ENCODE measurements around the gene NDUFS7. TPM values are rescaled to one million over a fixed set of nuclear protein-coding genes. Genes with fewer than 3 reads are reported as not detected.

NDUFS7 gene
- total and polyA plus RNA-seq, 7 experiments from 2014 or later: 48.4 to 232 (median 68.7) TPM

DNA sequence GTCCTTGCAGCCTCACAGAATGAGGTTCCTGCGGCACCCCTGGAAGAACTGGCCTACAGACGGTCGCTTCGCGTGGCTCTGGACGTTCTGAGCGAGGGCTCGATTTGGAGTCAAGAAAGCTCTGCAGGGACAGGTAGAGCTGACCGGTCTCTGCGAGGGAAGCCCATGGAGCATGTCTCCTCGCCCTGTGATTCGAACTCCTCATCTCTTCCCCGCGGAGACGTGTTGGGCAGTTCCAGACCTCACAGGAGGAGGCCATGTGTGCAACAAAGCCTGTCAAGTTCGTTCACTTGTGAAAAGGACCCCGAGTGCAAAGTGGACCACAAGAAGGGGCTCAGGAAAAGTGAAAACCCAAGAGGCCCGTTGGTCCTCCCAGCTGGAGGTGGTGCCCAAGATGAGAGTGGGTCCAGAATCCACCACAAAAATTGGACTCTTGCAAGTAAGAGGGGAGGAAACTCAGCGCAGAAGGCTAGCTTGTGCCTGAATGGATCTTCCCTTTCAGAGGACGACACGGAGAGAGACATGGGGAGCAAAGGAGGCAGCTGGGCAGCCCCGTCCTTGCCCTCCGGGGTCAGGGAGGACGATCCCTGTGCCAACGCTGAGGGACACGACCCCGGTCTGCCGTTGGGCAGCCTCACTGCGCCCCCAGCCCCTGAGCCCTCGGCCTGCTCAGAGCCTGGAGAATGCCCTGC lies 23.4 kb upstream of the NDUFS7 start:
- Mint-ChIP-seq H3K27me3 (no peaks in the 10 kb centered on the region), H3K4me1 (peaks cover 27 to 51% (median 45%) of the 10 kb centered on the region in 7 donors), H3K9me3 (no peaks in the 10 kb centered on the region), H3K4me3 (no peak overlapping the region), H3K27ac (no peak overlapping the region), H3K36me3 (peaks cover 7 to 48% (median 13%) of the 10 kb centered on the region in 5 donors)
- DNase-seq (no peak), ATAC-seq (no peak)
- Histone ChIP-seq H3K27ac (ENCODE audit: low read depth, low read length) (no peak overlapping the region), H3K27me3 (ENCODE audit: control insufficient read depth in 2 of 2, insufficient read depth in 2 of 2, low read length in 2 of 2) (no peaks in the 10 kb centered on the region), H3K4me1 (ENCODE audit: control insufficient read depth in 2 of 2, insufficient read depth in 2 of 2, low read length in 2 of 2) (peaks cover 8 to 19% of the 10 kb centered on the region in 2 donors), H3K9me3 (ENCODE audit: control insufficient read depth in 2 of 3, low read length in 3 of 3) (no peaks in the 10 kb centered on the region), H3K36me3 (ENCODE audit: control insufficient read depth in 2 of 3, insufficient read depth in 3 of 3, low read length in 3 of 3) (peaks cover 0 to 49% (median 0%) of the 10 kb centered on the region in 3 experiments), H3K4me3 (ENCODE audit: low read length) (no peak overlapping the region)
- CTCF ChIA-PET: no interaction called here
- POLR2A ChIA-PET: interaction anchor here (1.2 kb wide), 1 partner anchor 23 kb away, joined by 3 read pairs; no protein-coding TSS in a partner anchor
- intact Hi-C loops (cut with micrococcal nuclease): loop anchor here in 1 of 2 donors (5.0 kb wide), 1 partner anchor 43 kb away; no protein-coding TSS in a partner anchor

GRCh38 chr19:1360818-1361461 lies 22.8 kb upstream of the NDUFS7 start:
- Histone ChIP-seq H3K27me3 (ENCODE audit: control insufficient read depth in 2 of 2, insufficient read depth in 2 of 2, low read length in 2 of 2) (no peaks in the 10 kb centered on the region), H3K4me3 (ENCODE audit: low read length) (no peak overlapping the region), H3K9me3 (ENCODE audit: control insufficient read depth in 2 of 3, low read length in 3 of 3) (no peaks in the 10 kb centered on the region), H3K36me3 (ENCODE audit: control insufficient read depth in 2 of 3, insufficient read depth in 3 of 3, low read length in 3 of 3) (peaks cover 0 to 53% (median 0%) of the 10 kb centered on the region in 3 experiments), H3K4me1 (ENCODE audit: control insufficient read depth in 2 of 2, insufficient read depth in 2 of 2, low read length in 2 of 2) (peaks cover 3 to 13% of the 10 kb centered on the region in 2 donors), H3K27ac (ENCODE audit: low read depth, low read length) (no peak overlapping the region)
- ATAC-seq: no peak
- DNase-seq: no peak
- H3K4me3 Mint-ChIP-seq: no peak overlapping the region
- peaks cover 20 to 46% (median 40%) of the 10 kb centered on the region in 7 donors for H3K4me1 Mint-ChIP-seq
- intact Hi-C loops (cut with micrococcal nuclease): loop anchor here in 1 of 2 donors (5.0 kb wide), 1 partner anchor 44 kb away; no protein-coding TSS in a partner anchor
- POLR2A ChIA-PET: no interaction called here
- H3K27me3 Mint-ChIP-seq: no peaks in the 10 kb centered on the region
- peaks cover 7 to 48% (median 13%) of the 10 kb centered on the region in 5 donors for H3K36me3 Mint-ChIP-seq
- H3K27ac Mint-ChIP-seq: no peak overlapping the region
- CTCF ChIA-PET: interaction anchor here (0.6 kb wide), 1 partner anchor 585 kb away, joined by 3 read pairs; no protein-coding TSS in a partner anchor
- no peaks in the 10 kb centered on the region for H3K9me3 Mint-ChIP-seq

GRCh38 chr19:1361601-1362386 lies 21.9 kb upstream of the NDUFS7 start:
- no peaks in the 10 kb centered on the region for H3K27me3 Mint-ChIP-seq
- H3K9me3 Mint-ChIP-seq: no peaks in the 10 kb centered on the region
- H3K4me1 Mint-ChIP-seq: peaks cover 19 to 44% (median 33%) of the 10 kb centered on the region in 7 donors
- ATAC-seq (no peak), DNase-seq (no peak)
- peaks cover 0 to 61% (median 0%) of the 10 kb centered on the region in 3 experiments for H3K36me3 ChIP-seq (ENCODE audit: control insufficient read depth in 2 of 3, insufficient read depth in 3 of 3, low read length in 3 of 3)
- ChIA-PET CTCF (interaction anchor here (0.6 kb wide), 1 partner anchor 584 kb away, joined by 3 read pairs; no protein-coding TSS in a partner anchor), POLR2A (no interaction called here)
- H3K27ac Mint-ChIP-seq: peak overlapping the region in 1 of 9 donors; percentile 20
- peaks cover 7 to 48% (median 13%) of the 10 kb centered on the region in 5 donors for H3K36me3 Mint-ChIP-seq
- no peak overlapping the region for H3K4me3 ChIP-seq (ENCODE audit: low read length)
- intact Hi-C loops (cut with micrococcal nuclease): loop anchor here in 1 of 2 donors (5.0 kb wide), 1 partner anchor 44 kb away; no protein-coding TSS in a partner anchor
- H3K4me3 Mint-ChIP-seq: no peak overlapping the region
- H3K27ac ChIP-seq (ENCODE audit: low read depth, low read length): no peak overlapping the region
- no peaks in the 10 kb centered on the region for H3K27me3 ChIP-seq (ENCODE audit: control insufficient read depth in 2 of 2, insufficient read depth in 2 of 2, low read length in 2 of 2)
- no peaks in the 10 kb centered on the region for H3K9me3 ChIP-seq (ENCODE audit: control insufficient read depth in 2 of 3, low read length in 3 of 3)
- H3K4me1 ChIP-seq (ENCODE audit: control insufficient read depth in 2 of 2, insufficient read depth in 2 of 2, low read length in 2 of 2): peaks cover 3 to 13% of the 10 kb centered on the region in 2 donors

GRCh38 chr19:1362387-1363257 lies 21.1 kb upstream of the NDUFS7 start:
- Mint-ChIP-seq H3K27ac (peak overlapping the region in 4 of 9 donors; percentile 14 to 82 (median 62)), H3K36me3 (peaks cover 5 to 46% (median 13%) of the 10 kb centered on the region in 5 donors), H3K4me3 (peak overlapping the region in 8 of 10 donors; percentile 66 to 86 (median 74)), H3K9me3 (no peaks in the 10 kb centered on the region), H3K27me3 (no peaks in the 10 kb centered on the region), H3K4me1 (peaks cover 19 to 40% (median 31%) of the 10 kb centered on the region in 7 donors)
- POLR2A ChIA-PET: no interaction called here
- CTCF ChIA-PET: no interaction called here
- H3K36me3 ChIP-seq (ENCODE audit: control insufficient read depth in 2 of 3, insufficient read depth in 3 of 3, low read length in 3 of 3): peaks cover 0 to 66% (median 0%) of the 10 kb centered on the region in 3 experiments
- H3K4me1 ChIP-seq (ENCODE audit: control insufficient read depth in 2 of 2, insufficient read depth in 2 of 2, low read length in 2 of 2): peaks cover 3 to 13% of the 10 kb centered on the region in 2 donors
- no peak for DNase-seq
- ATAC-seq: no peak
- intact Hi-C loops (cut with micrococcal nuclease): loop anchor here in 1 of 2 donors (5.0 kb wide), 1 partner anchor 45 kb away; no protein-coding TSS in a partner anchor
- no peaks in the 10 kb centered on the region for H3K27me3 ChIP-seq (ENCODE audit: control insufficient read depth in 2 of 2, insufficient read depth in 2 of 2, low read length in 2 of 2)
- H3K9me3 ChIP-seq (ENCODE audit: control insufficient read depth in 2 of 3, low read length in 3 of 3): no peaks in the 10 kb centered on the region
- no peak overlapping the region for H3K27ac ChIP-seq (ENCODE audit: low read depth, low read length)
- no peak overlapping the region for H3K4me3 ChIP-seq (ENCODE audit: low read length)

DNA sequence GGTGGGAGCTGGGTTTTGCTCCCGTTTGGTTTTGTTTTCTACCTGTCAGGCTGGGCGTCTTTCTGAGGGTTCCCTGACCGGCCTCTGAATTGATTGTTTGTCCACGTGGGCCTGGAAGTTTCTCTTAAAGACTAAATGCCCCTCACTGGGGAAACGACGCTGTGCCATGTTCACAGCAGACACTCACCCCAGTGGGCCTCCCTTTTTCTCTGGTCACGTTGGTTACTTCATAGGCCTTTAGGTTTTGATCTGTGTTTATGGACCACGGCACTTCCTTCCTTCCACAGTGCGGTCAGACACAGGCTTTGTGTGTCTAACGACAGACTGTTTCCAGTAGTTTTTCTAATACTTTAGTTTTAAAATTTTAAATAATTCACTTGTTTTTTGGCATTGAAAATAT lies 20.1 kb upstream of the NDUFS7 start:
- peak; percentile 82 for ATAC-seq
- H3K4me3 ChIP-seq (ENCODE audit: low read length): no peak overlapping the region
- peaks cover 3 to 13% of the 10 kb centered on the region in 2 donors for H3K4me1 ChIP-seq (ENCODE audit: control insufficient read depth in 2 of 2, insufficient read depth in 2 of 2, low read length in 2 of 2)
- ChIA-PET POLR2A (interaction anchor here (1.0 kb wide), 1 partner anchor 95 kb away, joined by 3 read pairs; no protein-coding TSS in a partner anchor), CTCF (no interaction called here)
- peaks cover 0 to 62% (median 0%) of the 10 kb centered on the region in 3 experiments for H3K36me3 ChIP-seq (ENCODE audit: control insufficient read depth in 2 of 3, insufficient read depth in 3 of 3, low read length in 3 of 3)
- no peaks in the 10 kb centered on the region for H3K27me3 ChIP-seq (ENCODE audit: control insufficient read depth in 2 of 2, insufficient read depth in 2 of 2, low read length in 2 of 2)
- H3K27ac Mint-ChIP-seq: peak overlapping the region in 7 of 9 donors; percentile 26 to 82 (median 71)
- peaks cover 2 to 36% (median 9%) of the 10 kb centered on the region in 5 donors for H3K36me3 Mint-ChIP-seq
- no peaks in the 10 kb centered on the region for H3K9me3 Mint-ChIP-seq
- peak overlapping the region; percentile 60 to 86 (median 74) for H3K4me3 Mint-ChIP-seq
- DNase-seq: peak in 2 of 9 donors; percentile 33
- H3K27me3 Mint-ChIP-seq: no peaks in the 10 kb centered on the region
- peaks cover 19 to 35% (median 29%) of the 10 kb centered on the region in 7 donors for H3K4me1 Mint-ChIP-seq
- H3K27ac ChIP-seq (ENCODE audit: low read depth, low read length): peak overlapping the region; percentile 10
- intact Hi-C loops (cut with micrococcal nuclease): loop anchor here in 1 of 2 donors (5.0 kb wide), 1 partner anchor 46 kb away; no protein-coding TSS in a partner anchor
- H3K9me3 ChIP-seq (ENCODE audit: control insufficient read depth in 2 of 3, low read length in 3 of 3): no peaks in the 10 kb centered on the region

Measured in naive thymus-derived CD4-positive, alpha-beta T cell (primary cell).